Measurements from ENCODE around the gene ZBTB37.

GRCh38 chr1:173869021-173869359 lies 810 bp downstream of the ZBTB37 start:
- TF ChIP-seq CTCF (IDR thresholded peaks at IDR 0.05) (no peak), EP300 (IDR thresholded peaks at IDR 0.05) (no peak), POLR2A (IDR thresholded peaks at IDR 0.05) (no peak), POLR2AphosphoS5 (IDR thresholded peaks at IDR 0.05) (no peak)

Data from gastroesophageal sphincter (tissue), 3 donors.